ENCODE data around the gene LRP5. TPM values are rescaled to one million over a fixed set of nuclear protein-coding genes. Genes with fewer than 3 reads are reported as not detected.
A peak's percentile ranks its signal among the peaks of the same experiment; 100 is the strongest.

Gene LRP5
- total and polyA plus RNA-seq, 2 experiments from 2014 or later, result 26.9 to 51.1 TPM

DNA sequence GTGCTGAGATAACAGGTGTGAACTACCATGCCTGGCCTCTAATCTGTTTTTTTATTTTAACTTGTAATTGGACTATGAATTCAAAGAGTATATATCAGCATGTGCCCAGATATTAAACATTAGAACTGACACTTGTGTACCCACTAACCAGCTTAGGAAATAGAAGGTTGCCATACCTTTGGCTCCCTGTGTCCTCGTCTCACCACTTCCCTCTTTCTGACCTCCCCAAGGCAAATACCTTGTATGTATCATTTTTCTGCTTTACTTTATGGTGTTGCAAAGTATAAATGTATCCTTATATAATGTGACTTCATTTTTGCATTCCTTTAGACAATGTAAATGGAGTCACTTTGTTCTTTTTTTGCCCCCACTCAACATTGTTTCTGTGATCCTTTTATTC lies 157.3 kb downstream of the LRP5 start:
- no peak for ATAC-seq
- H3K27ac ChIP-seq (ENCODE audit: low read depth), result no peak overlapping the region
- DNase-seq (ENCODE audit: low spot score), result no peak
- H3K4me1 Mint-ChIP-seq, result peaks cover 61% of the 10 kb centered on the region
- no peaks in the 10 kb centered on the region for H3K9me2 ChIP-seq (ENCODE audit: insufficient read depth)
- no peak overlapping the region for H3K4me3 ChIP-seq
- no peak for TF ChIP-seq POLR2AphosphoS5 (IDR thresholded peaks at IDR 0.05; ENCODE audit: low read depth)
- TF ChIP-seq, protein P1, sequence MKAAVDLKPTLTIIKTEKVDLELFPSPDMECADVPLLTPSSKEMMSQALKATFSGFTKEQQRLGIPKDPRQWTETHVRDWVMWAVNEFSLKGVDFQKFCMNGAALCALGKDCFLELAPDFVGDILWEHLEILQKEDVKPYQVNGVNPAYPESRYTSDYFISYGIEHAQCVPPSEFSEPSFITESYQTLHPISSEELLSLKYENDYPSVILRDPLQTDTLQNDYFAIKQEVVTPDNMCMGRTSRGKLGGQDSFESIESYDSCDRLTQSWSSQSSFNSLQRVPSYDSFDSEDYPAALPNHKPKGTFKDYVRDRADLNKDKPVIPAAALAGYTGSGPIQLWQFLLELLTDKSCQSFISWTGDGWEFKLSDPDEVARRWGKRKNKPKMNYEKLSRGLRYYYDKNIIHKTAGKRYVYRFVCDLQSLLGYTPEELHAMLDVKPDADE (IDR thresholded peaks at IDR 0.05), result no peak
- TF ChIP-seq, protein P2, sequence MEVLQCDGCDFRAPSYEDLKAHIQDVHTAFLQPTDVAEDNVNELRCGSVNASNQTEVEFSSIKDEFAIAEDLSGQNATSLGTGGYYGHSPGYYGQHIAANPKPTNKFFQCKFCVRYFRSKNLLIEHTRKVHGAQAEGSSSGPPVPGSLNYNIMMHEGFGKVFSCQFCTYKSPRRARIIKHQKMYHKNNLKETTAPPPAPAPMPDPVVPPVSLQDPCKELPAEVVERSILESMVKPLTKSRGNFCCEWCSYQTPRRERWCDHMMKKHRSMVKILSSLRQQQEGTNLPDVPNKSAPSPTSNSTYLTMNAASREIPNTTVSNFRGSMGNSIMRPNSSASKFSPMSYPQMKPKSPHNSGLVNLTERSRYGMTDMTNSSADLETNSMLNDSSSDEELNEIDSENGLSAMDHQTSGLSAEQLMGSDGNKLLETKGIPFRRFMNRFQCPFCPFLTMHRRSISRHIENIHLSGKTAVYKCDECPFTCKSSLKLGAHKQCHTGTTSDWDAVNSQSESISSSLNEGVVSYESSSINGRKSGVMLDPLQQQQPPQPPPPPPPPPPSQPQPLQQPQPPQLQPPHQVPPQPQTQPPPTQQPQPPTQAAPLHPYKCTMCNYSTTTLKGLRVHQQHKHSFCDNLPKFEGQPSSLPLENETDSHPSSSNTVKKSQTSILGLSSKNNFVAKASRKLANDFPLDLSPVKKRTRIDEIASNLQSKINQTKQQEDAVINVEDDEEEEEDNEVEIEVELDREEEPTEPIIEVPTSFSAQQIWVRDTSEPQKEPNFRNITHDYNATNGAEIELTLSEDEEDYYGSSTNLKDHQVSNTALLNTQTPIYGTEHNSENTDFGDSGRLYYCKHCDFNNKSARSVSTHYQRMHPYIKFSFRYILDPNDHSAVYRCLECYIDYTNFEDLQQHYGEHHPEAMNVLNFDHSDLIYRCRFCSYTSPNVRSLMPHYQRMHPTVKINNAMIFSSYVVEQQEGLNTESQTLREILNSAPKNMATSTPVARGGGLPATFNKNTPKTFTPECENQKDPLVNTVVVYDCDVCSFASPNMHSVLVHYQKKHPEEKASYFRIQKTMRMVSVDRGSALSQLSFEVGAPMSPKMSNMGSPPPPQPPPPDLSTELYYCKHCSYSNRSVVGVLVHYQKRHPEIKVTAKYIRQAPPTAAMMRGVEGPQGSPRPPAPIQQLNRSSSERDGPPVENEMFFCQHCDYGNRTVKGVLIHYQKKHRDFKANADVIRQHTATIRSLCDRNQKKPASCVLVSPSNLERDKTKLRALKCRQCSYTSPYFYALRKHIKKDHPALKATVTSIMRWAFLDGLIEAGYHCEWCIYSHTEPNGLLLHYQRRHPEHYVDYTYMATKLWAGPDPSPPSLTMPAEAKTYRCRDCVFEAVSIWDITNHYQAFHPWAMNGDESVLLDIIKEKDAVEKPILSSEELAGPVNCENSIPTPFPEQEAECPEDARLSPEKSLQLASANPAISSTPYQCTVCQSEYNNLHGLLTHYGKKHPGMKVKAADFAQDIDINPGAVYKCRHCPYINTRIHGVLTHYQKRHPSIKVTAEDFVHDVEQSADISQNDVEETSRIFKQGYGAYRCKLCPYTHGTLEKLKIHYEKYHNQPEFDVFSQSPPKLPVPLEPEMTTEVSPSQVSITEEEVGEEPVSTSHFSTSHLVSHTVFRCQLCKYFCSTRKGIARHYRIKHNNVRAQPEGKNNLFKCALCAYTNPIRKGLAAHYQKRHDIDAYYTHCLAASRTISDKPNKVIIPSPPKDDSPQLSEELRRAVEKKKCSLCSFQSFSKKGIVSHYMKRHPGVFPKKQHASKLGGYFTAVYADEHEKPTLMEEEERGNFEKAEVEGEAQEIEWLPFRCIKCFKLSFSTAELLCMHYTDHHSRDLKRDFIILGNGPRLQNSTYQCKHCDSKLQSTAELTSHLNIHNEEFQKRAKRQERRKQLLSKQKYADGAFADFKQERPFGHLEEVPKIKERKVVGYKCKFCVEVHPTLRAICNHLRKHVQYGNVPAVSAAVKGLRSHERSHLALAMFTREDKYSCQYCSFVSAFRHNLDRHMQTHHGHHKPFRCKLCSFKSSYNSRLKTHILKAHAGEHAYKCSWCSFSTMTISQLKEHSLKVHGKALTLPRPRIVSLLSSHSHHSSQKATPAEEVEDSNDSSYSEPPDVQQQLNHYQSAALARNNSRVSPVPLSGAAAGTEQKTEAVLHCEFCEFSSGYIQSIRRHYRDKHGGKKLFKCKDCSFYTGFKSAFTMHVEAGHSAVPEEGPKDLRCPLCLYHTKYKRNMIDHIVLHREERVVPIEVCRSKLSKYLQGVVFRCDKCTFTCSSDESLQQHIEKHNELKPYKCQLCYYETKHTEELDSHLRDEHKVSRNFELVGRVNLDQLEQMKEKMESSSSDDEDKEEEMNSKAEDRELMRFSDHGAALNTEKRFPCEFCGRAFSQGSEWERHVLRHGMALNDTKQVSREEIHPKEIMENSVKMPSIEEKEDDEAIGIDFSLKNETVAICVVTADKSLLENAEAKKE (CRISPR knock-in tag; IDR thresholded peaks at IDR 0.05), result no peak
- TF ChIP-seq EZH2phosphoT487 (IDR thresholded peaks at IDR 0.05; ENCODE audit: unreplicated experiment), result no peak
- TF ChIP-seq, protein P3, sequence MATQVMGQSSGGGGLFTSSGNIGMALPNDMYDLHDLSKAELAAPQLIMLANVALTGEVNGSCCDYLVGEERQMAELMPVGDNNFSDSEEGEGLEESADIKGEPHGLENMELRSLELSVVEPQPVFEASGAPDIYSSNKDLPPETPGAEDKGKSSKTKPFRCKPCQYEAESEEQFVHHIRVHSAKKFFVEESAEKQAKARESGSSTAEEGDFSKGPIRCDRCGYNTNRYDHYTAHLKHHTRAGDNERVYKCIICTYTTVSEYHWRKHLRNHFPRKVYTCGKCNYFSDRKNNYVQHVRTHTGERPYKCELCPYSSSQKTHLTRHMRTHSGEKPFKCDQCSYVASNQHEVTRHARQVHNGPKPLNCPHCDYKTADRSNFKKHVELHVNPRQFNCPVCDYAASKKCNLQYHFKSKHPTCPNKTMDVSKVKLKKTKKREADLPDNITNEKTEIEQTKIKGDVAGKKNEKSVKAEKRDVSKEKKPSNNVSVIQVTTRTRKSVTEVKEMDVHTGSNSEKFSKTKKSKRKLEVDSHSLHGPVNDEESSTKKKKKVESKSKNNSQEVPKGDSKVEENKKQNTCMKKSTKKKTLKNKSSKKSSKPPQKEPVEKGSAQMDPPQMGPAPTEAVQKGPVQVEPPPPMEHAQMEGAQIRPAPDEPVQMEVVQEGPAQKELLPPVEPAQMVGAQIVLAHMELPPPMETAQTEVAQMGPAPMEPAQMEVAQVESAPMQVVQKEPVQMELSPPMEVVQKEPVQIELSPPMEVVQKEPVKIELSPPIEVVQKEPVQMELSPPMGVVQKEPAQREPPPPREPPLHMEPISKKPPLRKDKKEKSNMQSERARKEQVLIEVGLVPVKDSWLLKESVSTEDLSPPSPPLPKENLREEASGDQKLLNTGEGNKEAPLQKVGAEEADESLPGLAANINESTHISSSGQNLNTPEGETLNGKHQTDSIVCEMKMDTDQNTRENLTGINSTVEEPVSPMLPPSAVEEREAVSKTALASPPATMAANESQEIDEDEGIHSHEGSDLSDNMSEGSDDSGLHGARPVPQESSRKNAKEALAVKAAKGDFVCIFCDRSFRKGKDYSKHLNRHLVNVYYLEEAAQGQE (IDR thresholded peaks at IDR 0.05; ENCODE audit: unreplicated experiment), result no peak
- TF ChIP-seq ZNF114 (CRISPR knock-in tag; IDR thresholded peaks at IDR 0.05), result no peak
- no peak for TF ChIP-seq JUNB (IDR thresholded peaks at IDR 0.05; ENCODE audit: unreplicated experiment)
- no peak for TF ChIP-seq NANOG (IDR thresholded peaks at IDR 0.05; ENCODE audit: borderline replicate concordance)
- TF ChIP-seq, protein P4, sequence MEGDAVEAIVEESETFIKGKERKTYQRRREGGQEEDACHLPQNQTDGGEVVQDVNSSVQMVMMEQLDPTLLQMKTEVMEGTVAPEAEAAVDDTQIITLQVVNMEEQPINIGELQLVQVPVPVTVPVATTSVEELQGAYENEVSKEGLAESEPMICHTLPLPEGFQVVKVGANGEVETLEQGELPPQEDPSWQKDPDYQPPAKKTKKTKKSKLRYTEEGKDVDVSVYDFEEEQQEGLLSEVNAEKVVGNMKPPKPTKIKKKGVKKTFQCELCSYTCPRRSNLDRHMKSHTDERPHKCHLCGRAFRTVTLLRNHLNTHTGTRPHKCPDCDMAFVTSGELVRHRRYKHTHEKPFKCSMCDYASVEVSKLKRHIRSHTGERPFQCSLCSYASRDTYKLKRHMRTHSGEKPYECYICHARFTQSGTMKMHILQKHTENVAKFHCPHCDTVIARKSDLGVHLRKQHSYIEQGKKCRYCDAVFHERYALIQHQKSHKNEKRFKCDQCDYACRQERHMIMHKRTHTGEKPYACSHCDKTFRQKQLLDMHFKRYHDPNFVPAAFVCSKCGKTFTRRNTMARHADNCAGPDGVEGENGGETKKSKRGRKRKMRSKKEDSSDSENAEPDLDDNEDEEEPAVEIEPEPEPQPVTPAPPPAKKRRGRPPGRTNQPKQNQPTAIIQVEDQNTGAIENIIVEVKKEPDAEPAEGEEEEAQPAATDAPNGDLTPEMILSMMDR (conservative IDR thresholded peaks at IDR 0.05; ENCODE audit: low read depth in 2 of 2), result no peak
- no peak for TF ChIP-seq STAT1 (IDR thresholded peaks at IDR 0.05; ENCODE audit: unreplicated experiment)
- no peak for TF ChIP-seq CREB1 (CRISPR knock-in tag; IDR thresholded peaks at IDR 0.05; ENCODE audit: low read depth)
- no peak for TF ChIP-seq ZNF331 (CRISPR knock-in tag; IDR thresholded peaks at IDR 0.05; ENCODE audit: low read depth)
- TF ChIP-seq EZH2 (IDR thresholded peaks at IDR 0.05; ENCODE audit: low read depth, unreplicated experiment), result no peak
- peaks cover 51% of the 10 kb centered on the region for H3K4me1 ChIP-seq (ENCODE audit: insufficient read depth)
- no peak overlapping the region for H2AFZ ChIP-seq
- H3K79me2 ChIP-seq (replicated peaks; ENCODE audit: insufficient read depth), result peaks cover 100% of the 10 kb centered on the region
- H3K36me3 Mint-ChIP-seq (ENCODE audit: low read depth), result peaks cover 41% of the 10 kb centered on the region
- H3K4me2 ChIP-seq, result peak overlapping the region; percentile 14
- peaks cover 4% of the 10 kb centered on the region; the same call in 1 of the 2 replicates for H3K36me3 ChIP-seq (ENCODE audit: insufficient read depth)
- no peaks in the 10 kb centered on the region for H3K27me3 ChIP-seq (ENCODE audit: insufficient read depth)
- peaks cover 82% of the 10 kb centered on the region for H4K20me1 ChIP-seq (replicated peaks; ENCODE audit: insufficient read depth)
- H3K27ac Mint-ChIP-seq, result no peak overlapping the region
- H3F3A ChIP-seq (replicated peaks; ENCODE audit: low read depth), result peaks cover 10% of the 10 kb centered on the region; the same call in 1 of the 2 replicates
- peaks cover 9% of the 10 kb centered on the region; the same call in 2 of the 3 replicates for H3K9me3 Mint-ChIP-seq
- H3K4me3 Mint-ChIP-seq, result peak overlapping the region; percentile 0; the same call in 1 of the 3 replicates
- H3K27me3 Mint-ChIP-seq (ENCODE audit: insufficient read depth, low read depth, poor library complexity), result peaks cover 7% of the 10 kb centered on the region
